HG03558 (cell line): Measurements from ENCODE around the gene EPHB1.
"Not testable (repeated sequence)": the region's sequence is repeated elsewhere in the genome, so short reads cannot be mapped to it uniquely, and the experiment has no call there.

Source experiments
- ATAC-seq: cut with Tn5 transposase; IDR thresholded peaks from one replicate; pipeline ENCODE4 v1.9.1; 2021; ENCODE audit warnings: moderate number of reproducible peaks; ENCODE audit not compliant: unreplicated experiment; ENCODE audit errors: extremely low read depth

EPHB1 gene

GRCh38 chr3:134932035-134932434, 137.0 kb downstream of the EPHB1 start:
- ATAC-seq: no peak

DNA sequence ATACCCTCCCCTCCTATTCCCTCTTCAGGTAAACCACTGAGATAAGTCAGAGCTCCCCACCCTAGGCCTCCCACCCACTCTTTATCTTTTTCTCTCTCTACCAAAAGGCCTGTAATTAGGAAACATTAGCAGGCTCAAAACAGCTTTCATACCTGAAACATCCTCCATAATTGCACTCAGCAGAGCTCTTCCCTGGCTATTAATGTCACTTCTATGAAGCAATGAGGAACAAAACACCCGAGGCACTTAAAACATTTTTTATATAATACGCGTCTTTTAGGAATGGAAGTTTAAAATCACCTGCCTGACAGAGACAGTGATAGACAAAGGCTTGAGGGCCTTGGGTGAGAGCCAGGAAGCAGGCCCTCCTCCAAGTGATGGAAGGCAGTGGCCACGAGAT, 138.9 kb downstream of the EPHB1 start:
- no peak for ATAC-seq

GRCh38 chr3:134934933-134935332, 139.9 kb downstream of the EPHB1 start:
- no peak for ATAC-seq

DNA sequence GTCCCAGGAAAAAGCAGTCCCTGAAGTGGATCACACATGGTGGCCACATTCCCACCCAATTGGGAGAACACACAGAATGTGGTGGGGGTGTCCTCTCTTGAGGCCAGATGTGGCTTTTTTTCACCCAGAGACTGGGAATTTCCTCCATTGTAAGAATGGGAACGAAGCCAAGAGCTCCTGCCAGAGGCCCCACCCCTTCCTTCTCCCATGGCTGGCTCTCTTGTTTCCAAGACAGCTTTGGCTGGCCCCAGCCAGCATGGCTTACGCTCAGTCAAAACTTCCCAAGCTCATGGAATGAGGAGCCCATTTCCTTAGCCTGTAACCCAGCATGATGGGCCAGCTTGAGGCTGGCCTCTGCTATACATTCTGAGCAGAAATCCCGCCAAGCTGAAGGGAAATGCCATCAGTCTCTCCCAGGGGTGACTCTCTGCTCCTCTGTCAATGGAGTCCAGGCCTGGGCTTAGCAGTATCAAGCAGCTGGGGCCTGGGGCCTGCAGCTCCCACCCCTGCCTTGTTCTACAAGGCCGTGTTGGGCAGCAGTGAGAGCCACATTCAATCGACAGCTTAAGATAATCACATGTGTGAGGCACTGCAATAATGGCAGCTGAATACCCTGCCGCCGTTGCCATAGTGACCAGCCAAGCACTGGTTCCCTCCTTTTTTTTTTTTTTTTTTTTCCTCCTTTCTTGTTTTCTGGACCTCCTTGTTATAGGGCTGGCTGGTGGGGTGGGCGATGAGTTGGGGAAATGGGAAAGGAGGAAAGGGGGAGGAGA, 142.4 kb downstream of the EPHB1 start:
- no peak for ATAC-seq

DNA sequence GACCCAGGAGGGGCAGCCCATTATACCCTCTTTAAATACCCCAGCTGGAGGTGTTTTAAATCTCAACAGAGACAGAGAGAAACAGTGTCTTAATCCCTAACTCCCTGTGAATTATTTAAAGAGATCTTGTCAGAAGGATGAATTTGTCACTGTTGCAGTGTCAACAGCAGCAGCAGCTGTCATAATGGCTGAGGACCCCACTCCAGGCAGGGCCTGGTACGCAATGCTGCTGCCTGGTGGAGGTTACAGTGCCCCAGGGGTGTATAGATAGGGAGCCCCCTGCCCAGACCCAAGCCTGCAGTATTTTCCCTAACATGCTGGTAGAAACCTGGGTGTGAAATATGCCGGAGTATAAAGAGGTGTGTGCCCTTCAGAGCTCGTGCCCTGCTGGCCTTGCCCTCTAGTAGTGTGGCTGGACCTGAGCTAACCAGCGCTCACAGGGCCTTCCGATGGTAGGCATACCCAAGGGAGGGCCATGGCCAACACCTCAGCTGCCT, 143.0 kb downstream of the EPHB1 start:
- no peak for ATAC-seq

GRCh38 chr3:134939978-134940377, 144.9 kb downstream of the EPHB1 start:
- no peak for ATAC-seq

DNA sequence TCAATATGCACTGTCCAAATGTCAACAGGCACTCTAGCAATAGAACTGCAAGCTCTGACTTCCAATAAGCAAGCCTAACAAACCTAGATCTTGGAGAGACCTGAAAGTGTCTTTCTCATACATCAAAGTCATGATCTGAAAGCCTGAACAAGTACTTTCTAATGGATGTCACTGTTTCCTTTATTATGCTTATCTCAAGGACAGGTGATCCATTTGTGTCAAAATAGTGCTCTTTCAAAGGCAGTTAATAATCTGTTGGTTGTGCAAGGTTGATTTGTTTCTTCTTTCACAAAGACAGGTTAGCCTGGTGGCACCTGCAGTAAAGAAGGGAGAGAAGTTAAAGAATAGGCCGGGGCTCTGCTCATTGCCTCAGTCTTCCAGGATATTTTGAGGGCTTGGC, 146.8 kb downstream of the EPHB1 start:
- no peak for ATAC-seq

DNA sequence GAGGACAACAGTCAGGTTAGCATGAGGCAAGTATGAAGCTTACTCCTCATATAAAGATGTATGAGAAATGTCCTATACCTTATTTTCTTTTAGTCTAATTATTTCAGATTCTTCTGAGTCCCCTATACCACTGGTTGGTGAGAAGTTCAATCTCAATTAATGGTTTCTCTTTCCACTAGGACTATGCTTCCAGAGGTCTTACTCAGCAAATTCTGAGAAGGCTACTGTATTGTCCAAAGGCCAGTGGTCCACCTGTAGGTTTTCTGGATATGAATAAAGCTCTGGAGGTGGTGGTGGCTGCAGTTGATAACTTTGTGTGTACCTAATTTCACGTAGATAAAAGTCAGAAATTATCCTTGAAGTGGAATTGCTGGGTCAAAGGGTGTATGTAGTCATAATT, 149.4 kb downstream of the EPHB1 start:
- ATAC-seq: no peak

- ATAC-seq: no peak
Measured at GRCh38 chr3:134949150-134949549, 154.1 kb downstream of the EPHB1 start.

- no peak for ATAC-seq
Measured at GRCh38 chr3:134952371-134952770, 157.3 kb downstream of the EPHB1 start.

DNA sequence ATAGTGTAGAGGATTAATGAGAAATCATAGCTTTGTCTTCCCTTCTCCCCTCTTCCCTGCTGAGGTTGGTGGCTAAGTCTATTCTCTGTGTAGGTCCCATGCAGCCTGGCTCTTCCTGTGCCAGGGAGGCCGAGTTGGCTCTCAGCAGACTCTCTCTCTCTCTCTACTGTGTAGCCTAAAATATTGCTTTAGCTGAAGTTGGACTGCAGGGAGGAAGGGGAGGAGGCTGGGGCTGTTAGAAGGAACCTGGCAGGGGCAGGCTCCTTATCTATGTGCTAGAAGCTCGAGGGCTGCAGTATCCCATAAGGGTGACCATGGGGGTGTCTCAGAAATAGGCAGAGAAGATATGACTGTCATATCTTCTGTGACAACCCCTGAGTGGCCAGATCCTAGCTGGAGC, 160.8 kb downstream of the EPHB1 start:
- ATAC-seq: no peak

DNA sequence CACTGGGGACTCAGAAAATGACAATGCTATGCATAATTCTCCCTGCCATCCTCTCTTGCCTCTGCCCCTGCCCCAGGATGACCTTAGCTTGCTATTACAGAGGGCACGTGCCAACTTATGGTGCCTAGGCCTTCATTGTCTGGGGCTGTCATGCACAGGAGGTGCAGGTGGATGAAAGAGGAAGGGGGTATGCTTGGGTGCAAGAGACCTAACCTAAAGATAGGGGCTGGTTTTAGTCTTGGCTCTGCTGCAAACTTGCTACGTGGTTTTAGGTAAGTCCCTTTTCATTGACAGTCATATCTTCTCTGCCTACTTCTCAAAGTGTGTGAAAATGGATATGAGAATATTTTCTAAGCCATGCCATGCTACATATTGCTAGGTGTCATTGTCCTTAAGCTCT, 161.3 kb downstream of the EPHB1 start:
- ATAC-seq: peak; percentile 52

DNA sequence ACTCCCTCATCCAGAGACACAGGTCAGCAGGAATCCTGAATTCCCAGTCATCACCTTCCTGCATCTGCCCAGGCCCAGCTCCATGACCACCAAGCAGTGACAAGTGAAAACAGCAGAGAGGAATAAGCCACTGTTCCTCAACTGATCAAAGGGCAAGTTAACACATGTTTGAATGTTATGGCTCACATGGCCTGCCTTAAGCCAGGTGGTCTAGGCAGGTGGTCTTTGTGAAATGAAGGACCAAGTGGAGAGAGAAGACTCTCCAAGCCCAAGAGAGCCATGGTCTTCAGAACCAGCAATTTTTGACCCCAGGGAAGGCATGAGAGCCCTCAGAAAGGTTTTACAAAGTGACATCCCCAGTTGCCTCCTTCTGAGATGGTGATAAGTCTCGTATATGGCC, 161.8 kb downstream of the EPHB1 start:
- ATAC-seq: no peak

DNA sequence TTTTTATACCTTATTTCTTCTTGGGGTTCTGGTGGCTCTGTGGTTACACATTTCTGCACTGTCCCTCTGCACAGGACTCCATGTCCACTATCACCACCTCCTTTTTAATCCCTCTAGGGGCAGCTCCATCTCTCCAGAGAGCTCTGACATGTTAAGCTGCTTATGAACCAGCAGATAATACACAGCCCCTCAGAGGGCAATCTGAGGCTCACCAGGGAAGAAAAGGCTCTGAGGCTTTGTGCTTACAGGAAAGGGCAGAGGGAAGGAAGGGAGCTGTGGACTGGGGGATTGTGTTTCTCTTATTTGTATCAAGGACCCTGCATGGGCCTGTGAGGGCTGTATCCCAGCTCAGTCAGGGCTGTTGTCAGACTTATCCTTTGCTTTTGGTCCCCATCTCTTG, 164.5 kb downstream of the EPHB1 start:
- ATAC-seq: no peak

GRCh38 chr3:134964226-134964625, 169.2 kb downstream of the EPHB1 start:
- no peak for ATAC-seq

DNA sequence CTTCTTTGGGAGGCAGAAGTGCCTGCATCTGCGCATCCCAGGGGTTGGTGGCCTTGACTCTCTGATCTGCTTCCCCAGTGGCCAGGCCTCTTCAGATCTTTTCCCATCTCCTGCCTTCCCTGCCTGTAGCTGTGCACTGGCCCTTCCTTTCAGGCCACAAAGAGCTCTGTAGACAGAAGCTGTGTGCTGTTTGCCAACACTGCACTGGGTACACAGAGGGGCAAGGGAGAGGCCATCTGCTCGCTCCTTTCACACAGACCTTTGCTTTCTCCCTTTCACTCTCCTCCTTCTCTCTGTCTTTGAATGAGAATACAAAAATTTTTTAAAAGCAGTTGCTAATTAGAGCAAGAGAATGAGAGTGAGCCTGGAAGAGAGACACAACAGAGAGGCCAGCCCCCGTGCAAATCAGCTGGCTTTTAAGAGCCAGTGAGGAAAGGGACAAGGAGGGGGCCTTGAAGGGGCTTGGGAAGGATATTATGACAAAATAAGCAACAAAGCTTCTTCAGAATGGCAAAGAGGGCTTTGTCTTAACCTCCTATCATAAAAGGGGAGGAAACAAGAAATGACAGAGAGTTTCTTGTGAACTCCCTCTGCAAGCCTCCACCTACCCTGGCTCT, 170.9 kb downstream of the EPHB1 start:
- no peak for ATAC-seq

- ATAC-seq: no peak
Measured at GRCh38 chr3:134970895-134971294, 175.8 kb downstream of the EPHB1 start.

- no peak for ATAC-seq
Measured at GRCh38 chr3:134971306-134971705, 176.2 kb downstream of the EPHB1 start.

DNA sequence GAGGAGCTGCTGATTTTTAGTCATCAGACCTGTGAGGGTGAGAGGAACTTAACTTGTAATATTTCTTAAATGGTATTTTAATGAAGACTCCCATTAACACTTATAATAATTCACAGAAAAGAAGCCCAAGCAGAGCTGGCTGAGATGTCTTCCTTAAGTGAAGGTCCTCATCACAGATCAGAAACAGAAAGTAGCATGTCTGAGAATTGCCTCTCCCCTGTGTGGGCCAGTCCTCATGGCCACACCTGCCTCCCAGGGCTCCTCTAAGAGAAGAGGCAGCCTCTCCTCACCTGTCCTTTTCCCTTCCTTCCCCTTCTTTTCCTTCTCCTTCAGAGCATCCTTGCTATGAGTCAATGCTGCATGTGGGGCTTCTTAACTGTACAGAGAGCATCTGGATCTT, 176.8 kb downstream of the EPHB1 start:
- ATAC-seq: not testable (repeated sequence)

- no peak for ATAC-seq
Measured at GRCh38 chr3:134972836-134973455, 177.9 kb downstream of the EPHB1 start.

- no peak for ATAC-seq
Measured at GRCh38 chr3:134974624-134975023, 179.6 kb downstream of the EPHB1 start.
